ENCODE data around the gene MEIKIN.

GRCh38 chr5:131854134-131854533 lies 91.3 kb downstream of the MEIKIN start:
- no peak for TF ChIP-seq POLR2A (IDR thresholded peaks at IDR 0.05)
- TF ChIP-seq CTCF (IDR thresholded peaks at IDR 0.05): no peak
